CD4-positive, alpha-beta T cell treated with Interleukin-10 for 1 hour (primary cell): ENCODE data around the gene BGN.

ENCODE experiments used
- DNase-seq: peaks from one replicate; pipeline ENCODE4 v3.0.0-alpha.2; 2020

The BGN gene

DNA sequence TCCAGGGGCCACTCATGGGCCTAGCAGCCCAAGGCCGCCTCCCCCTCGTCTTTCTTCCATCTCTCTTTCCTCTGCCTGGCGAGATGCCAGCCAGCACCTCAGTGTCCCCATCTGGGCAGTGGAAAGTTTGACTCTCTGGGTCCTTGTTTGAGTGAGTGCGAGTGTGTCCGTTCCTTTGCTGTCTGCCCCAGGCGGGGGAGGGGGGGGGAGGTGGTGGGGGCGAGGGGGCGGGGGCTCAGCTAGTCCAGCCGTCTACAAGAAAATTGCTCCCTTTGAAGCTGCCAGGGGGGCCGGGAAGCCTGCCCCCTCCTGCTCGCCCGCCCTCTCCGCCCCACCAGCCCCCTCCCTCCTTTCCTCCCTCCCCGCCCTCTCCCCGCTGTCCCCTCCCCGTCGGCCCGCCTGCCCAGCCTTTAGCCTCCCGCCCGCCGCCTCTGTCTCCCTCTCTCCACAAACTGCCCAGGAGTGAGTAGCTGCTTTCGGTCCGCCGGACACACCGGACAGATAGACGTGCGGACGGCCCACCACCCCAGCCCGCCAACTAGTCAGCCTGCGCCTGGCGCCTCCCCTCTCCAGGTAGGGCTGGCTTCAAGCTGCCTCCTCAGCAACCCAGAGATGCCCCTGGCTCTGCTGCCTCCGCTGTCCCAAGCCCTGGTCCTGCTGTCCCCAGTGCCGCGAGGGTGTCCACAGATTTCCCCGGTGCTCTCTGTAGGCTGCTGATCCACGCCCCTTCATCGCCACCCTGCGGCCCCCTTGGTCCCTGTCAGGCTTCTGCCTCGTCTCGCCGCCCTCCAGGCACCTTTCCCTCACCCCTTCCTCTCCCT, at the start of gene BGN:
TSS of gene BGN (plus strand) at position 440 of the 821 bp plus-strand sequence. CDS start 9,652 bp downstream, outside the sequence.
- DNase-seq = no peak

DNA sequence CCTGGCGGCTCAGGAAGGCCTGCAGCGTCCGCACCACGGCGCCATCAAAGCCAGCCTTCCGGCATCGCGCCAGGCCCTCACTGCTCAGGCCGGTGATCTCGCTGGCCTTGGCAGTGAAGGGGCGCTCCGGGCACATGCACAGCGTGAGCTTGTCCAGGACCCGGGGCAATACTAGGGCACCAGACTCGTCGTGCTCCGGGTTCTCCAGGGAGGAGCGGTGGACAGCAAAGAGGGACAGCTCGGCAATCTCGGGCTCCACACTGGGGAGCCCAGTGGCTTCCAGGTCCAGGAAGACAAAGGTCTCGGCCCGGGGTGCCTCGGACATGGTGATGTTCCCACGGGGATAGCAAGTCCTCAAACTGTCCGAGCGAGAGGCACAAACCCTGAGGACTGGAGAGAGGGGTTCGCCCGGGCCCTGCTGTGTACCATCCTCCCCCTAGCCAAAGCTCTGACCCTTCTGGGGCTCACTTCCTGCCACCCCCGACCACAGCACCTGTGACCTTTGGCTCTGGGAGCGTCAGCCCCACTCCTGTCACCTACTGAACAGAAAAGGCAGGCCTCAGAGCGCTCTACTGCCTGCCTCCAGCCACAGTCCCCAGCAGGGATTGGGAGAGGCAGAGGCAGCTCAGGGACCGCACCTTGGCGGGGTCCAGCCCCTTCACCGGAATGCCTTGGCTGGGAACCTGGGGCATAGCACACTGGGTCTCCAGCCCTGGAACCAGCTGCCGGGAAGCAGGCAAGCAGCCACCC, 49.5 kb upstream of the BGN start:
- DNase-seq = no peak

DNA sequence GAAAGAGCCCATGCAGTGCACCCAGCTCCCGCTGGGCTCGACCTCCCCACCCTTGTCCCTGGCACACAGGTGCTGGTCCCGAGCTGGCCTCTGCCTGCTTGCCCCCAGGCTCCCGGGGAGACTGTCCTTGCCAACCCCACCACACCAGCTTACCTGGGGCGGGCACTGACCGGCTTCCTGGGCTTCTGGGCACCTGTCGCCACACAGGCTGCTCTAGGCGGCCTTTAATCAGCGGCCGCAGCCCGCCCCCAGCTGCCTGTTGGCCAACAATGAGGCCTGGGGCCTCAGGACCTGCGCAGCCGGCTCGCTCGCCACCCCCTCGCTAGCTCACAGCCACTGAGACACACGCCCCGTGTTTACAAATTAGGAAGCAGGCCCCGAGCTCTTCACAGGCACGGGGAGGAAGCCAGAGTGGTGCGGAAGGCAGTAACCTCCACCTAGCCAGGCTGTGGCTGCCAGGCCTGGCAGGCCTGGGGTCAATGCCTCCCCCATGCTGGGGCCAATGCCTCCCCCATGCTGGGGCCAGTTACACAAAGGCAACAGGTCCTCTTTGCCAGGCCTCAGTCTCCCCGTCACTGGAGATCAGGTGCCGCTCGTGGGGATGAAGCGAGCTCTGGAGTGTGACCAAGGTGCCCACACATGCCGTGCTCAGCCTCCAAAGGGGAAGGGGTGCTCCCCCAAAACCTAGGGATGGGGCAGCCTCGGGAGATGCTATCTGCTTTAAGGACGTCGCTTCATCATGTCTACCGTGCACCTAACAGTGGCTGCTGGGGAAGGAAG, 48.7 kb upstream of the BGN start, which contains the start of gene TREX2:
TSS of gene TREX2 (minus strand) at position 201 of the 780 bp plus-strand sequence. CDS start 626 bp downstream, outside the sequence.
- no peak for DNase-seq

DNA sequence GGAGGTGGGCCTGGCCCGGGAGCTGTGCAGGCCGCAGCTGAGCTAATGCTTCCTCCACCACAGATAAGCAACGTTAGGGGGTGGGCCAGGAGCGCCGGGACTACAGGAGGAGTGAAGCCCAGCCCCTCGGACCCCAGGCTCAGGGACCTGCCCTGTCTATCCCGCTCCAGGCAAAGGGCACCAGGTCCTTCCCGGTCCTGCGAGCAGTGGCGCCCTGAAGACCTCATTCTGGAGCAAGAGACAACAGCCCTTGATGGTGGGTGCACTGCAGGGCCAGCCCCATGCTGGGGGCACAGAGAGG, 48.2 kb upstream of the BGN start:
- DNase-seq = no peak

DNA sequence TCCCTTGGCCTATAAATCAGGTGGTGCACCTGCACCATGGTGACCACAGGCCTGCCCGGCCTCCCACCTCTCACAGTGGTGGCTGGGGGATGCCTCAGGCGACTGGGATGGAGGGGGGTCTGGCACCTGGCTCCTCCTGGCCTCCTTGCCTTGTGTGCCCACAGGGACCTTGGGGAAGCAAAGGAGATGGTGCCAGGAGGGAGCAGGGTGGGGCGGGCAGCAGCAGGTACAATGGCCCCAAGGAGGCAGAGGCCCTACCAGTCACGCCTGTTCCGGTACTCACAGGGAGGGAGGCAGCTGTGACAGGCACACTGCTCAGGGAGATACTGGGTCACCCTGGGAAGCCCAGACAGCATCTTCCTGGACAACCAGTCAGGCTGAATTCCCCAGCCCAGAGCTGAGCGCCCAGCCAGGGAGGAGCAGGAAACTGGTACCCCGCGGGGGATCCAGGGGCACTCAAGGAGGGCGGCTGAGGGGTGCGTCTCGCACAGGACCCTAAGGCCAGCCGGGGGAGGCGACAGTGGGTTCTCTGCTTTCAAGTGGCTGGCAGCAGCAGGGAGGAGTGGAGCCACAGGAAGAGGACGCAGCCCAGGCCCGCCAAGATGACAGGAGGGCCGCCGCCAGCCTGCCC, 47.7 kb upstream of the BGN start:
- no peak for DNase-seq

DNA sequence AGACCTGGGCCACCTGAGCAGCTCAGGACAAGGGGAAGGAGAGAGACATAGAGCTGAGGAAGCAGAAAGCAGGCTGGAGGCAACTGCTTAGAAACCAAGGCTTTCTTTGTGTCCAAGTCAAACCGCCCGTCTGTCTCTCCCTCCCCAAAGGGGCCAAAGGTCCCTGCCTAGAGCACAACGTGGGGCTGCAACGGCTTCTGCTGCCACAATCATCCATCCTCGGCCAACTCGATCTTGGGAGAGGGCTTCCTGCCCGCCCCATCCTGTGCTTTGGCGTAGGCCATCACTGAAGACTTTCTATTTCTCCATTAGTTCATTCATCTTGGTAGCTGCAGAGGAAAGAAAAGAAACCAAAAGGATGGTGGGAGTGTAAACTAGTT, 47.2 kb upstream of the BGN start:
- DNase-seq = no peak

DNA sequence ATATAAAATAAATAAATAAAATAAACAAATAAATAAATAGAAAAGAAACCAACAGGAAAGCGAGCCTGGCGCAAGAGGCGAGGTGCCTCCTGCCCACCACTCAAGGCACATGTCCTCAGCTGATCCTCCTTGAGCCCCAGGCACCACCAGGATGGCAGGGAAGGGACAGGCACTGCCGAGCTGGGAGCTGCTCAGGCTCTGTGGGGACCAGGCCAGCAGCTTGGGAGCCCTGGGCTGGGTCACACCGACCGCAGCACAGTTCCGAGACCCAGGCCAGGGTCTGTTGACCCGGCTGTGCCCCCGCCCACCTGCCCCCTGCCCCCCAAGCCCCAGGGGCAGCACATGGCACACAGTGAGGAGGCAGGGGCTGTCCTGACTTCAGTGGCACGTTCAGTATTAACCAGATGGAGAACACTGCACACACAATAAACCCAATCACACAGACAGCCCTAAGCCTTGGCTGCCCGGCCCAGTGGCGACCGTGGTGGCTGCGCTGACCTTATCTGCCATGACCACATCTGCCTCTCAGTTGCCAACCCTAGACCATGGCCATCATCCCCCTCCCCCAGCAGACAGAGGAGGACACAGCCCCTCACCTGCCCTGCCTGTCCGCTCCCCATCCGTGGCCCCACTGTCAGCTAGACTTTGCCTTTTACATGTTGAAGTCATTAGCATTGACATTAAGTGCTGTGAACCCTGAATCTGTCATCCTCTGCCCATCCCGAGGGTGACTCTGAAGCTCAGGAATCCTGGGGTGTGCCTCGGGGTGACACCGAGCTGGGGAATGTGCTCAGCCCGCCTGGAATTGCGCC, 46.0 kb upstream of the BGN start:
- DNase-seq = no peak

DNA sequence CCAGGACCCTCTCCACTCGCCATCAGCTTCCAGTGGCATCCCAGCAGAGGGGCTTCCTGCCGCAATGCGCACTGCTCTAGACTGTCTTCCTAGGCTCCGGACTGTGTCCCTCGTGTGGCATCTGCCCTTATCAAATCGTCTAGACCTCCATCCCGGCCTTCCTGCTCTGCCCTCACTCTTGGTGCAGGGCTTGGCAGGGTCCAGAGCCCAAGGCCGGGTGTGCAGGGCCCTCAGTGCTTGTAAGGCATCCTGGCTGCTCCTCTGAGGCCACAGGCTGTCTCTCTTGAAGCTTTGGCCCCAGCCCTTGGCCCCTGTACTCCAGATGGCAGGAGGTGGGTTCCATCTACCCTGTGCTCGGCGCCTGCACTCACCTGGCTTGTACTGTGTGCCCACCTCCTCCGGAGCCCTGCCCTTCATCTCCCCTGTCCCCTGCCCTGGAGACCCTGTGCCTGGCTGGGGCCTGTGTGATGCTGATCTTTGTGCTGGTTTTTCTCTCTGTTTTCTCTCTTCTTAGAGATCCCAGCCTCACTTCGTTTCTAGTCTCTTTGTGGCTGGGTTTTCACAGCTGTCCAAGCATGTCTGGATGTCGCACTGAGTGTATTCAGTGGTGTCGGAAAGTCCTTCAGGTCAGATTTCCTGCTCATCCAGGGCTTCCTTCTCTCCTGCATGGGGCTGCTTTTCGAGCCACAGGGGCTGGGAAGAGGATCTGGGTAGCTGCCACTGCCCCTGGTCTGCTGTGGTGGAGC, 45.2 kb upstream of the BGN start:
- no peak for DNase-seq

DNA sequence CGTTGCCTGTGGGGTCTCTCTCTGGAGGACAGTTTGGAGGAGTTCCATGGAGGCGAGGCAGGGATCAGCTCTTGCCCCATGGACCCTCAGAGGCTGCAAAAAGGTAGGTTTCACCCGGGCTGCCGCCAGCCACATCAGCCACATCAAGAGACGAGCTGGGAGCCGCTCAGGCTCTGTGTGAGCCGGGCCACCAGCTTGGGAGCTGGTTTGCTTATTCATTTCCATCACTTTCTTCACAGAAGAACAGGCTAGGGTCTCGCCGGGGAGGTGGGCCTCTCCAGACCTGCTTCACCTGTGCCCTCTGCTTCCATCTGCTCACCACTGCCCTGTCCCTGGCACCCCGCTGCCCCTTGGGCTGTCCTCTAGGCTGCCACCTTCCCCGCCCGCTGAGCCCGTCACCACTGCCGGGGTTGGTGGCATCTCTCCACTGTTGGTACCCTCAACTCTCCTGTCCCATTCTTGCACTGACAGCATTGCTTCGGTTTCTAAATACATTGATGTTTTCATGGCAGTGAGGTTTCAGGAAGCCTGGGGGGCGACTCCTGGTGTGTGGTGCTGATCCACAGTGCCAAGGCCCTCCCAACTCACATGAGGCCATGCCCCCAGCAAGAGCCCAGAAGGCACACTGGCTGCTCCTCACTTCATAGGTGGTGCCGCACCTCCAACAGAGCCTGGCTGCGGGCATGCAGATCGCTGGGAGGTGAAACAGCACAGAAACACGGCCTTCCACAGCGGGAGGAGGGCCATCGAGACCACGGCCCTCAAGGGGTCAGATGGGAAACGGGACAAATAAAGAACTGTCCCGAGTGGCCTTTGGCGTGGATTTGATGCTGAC, 44.4 kb upstream of the BGN start:
- DNase-seq = no peak

DNA sequence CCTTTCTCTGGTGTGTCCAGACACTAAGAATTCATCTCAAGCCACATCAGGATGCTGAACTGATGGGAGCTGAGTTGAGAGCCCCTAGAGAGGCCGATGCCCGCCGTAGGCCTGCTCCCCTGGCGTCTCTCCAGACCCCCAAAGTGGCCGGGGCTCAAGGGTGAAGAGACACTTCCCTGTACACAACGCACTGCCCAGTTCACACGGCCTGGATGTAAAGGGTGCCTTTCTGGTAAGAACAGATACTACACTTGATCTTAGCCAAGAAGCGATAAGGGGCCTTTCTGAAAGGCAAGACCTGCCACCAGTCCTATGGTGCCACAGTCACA, 43.9 kb upstream of the BGN start:
- DNase-seq = no peak

DNA sequence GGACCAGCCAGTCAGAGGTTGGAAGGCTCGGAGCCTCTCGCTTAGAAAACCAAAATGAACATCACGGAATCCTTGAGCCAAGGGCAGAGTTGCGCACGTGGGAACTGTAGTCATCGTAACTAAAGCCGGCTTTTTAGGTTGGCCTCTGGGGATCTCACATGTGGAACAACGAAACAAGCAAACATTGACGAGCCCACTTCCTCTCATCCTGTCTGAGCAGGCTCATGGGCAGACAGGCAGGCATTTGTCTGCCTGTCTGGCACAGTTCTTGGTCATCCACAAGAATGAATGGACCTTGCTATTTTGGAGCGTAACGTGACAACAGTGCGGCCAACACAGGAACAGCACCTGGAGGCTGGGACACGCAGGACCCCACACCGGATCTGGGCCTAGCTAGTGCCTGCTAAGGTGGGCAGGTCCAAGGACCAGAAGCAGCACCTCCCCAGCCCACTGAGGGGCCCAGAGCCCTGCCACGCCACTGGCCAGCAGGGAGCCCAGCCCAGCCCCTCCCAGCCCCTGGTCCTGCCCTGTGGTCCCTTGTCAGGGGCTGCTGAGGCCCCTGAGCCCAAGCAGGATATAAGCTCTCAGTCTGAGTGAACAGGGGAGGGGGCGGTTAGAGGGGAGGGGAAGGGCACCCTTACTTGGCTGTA, 39.8 kb upstream of the BGN start:
- DNase-seq = no peak

DNA sequence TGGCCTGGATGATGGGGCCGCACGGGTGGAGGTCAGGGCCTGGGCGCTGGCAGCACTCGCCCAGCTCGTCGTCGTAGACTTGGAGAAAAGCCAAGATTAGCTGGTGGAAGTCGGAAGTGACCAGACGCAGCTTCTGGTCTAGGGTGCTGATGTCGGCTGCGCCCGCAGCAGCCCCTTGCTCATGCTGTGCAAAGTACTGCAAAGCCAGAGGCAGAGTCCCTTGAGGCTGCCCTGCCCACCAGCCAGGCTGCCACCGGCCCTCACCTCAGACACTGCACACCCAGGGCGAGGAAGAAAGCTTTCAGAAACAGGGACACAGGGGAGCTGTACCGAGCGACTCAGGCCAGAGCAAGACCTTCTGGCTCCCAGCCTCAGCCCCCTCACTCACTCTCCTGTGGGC, 39.2 kb upstream of the BGN start:
- no peak for DNase-seq

DNA sequence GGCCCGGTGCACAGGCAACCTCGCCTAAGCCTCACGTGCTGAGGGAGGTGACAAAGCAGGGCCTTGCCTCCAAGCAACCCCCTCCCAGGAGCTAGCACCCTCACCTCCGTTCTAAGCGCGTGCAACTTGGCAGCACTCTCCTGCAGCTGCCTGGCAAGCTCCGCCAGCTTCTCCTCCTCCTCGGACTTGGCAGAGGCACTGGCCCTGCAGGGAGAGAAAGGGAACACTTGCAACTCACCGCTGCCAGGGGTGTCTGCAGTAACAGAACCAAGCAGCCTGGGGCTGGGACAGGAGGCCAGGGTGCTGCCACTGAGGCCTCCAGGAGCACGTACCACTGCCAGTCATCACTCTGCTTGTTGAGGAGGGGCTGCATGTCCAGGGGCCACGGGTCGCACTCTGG, 38.6 kb upstream of the BGN start:
- DNase-seq = no peak

DNA sequence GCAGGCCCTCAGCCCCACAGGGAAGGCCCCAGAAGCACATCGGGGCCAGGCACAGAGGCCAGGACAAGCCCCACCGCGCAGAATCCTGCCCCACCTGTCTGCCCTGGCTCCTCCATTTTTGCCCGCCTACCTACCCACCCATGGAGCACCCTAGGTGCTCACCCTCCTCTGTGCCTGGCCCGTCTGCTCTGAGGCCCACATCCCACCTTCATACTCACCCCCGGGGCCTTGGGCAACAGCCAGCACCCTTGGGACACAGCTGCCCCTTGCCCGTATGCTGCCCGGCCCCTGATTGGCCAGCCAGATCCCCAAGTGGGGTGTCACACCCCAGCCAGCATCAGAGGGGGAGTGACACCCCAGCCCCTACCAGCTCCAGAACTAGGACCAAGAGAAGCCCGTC, 38.1 kb upstream of the BGN start:
- no peak for DNase-seq

DNA sequence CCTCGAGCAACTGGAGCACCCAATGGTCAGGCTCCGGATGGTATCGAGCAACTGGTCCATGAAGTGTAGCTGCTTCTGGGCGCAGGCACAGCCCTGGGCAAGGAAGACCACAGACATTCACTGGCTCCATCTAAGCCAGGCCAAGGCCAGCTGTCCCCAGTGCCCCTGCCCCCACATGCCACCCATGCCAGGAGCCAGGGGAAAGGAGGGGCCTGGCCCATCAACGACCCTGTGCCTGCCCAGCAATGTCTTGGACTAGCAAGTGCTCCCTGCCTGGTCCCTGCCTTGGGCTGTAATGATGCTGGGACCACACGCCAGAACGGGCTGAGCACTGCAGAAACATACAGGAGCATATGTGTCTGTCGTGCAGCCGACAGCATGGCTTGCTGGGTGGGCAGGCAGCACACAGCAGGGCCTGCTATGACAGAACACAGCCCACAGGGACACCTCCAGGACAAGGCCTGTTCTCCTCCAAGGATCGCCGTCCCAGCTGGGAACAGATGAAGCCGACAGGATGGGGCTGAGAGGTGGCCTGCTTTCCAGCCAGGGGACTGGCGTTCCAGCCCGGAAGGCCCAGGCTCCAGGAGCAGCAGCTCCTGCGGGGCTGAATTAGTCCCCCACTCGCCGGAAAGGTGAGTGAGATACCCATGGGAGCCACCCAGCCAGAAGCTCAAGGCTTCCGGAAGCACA, 37.5 kb upstream of the BGN start:
- DNase-seq = no peak

DNA sequence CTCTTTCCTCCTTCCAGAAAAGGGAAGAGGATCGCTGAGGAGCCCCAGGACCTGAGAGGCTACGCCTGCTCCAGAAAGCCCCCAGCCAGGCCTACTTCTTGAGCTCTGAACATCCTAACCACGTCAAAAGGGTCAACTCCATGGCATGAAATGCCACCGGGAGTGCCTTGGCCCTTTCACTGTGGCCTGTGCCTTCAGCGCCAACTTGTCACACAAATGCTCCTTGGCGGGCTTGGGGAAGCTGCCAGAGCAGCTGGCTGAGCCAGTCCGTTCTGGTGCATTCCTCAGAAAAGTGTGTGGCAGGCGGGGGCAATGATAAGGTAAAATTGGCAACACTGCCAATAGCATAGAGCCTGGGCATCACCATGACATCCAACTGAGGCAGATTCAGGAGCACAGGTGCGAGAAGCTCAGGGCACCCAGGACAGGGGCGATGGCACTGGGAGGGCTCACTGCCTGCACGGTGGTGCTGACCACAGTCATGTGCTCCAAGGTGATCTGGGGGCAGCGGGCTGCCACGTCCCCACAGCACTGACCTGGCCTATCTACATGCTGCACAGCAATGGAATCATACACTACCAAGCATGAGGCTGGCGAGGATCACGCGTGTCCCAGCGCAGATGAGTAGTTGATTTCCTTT, 36.8 kb upstream of the BGN start:
- DNase-seq = no peak

DNA sequence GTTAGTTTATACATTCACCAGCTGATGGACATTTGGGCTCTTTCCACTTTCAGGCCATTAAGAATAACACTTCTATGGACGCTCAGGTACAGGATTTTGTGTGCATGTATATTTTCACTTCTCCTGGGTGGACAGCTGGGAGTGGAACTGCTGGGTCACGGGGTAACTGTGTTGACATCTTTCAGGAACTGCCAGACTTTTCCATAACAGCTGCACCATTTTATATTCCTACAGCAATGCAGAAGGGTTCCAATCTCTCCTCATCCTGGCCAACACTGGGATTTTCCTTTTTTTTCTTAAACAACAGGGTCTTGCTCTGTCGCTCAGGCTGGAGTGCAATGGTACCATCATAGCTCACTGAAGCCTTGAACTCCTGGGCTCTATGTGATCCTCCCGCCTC, 36.3 kb upstream of the BGN start:
- DNase-seq = no peak

DNA sequence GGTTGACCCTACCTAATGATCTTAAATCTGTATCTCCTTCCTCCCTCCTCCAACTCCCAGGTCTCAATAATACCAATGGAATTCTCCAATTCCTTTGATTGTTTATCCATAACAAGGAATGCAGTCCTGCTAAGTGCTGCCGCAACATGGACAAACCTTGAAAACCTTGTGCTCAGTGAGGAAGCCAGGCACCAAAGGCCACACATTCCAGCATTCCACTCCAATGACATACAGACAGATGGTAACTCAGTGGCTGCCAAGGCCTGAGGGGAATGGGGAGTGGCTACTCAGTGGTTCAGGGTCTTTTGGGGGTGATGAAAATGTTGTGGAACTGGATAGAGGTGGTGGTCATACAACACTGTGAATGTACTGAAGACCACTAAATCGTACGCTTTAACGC, 34.8 kb upstream of the BGN start:
- DNase-seq = no peak

DNA sequence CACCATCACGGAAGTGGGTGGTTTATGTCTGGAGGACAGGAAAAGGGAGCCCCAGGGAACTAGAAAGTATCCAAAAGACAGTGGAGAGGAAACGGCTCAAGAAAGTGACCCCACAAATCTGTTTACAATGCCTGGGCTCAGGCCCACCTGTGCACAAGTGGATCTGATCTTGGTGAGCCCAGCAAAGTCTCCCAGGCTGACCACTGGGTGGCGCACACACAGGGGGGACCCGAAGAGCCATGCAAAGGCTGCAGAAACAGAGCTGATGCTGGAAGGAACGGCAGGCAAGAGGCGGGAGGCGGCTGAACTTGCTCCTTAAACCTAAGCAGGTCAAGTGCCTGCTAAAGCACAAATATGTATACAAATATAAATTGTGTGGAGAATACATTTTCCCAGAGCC, 34.0 kb upstream of the BGN start:
- peak; percentile 54 for DNase-seq
